HCT116 (cell line): ENCODE results near the gene KCNIP4. TPM values are rescaled to one million over a fixed set of nuclear protein-coding genes. Genes with fewer than 3 reads are reported as not detected.

Experiments used
- ATAC-seq: fragments of 200-7000 bp; cut with Tn5 transposase; 2 replicates; pipeline ENCODE4 v1.9.1; 2020; ENCODE audit warnings: mild to moderate bottlenecking, moderate library complexity
- BruUV-seq: library from RNA; stranded (reverse); fragments of 400-500 nt; replicated peaks from 2 replicates; lab custom pipeline; 2021; lab: Mats Ljungman, UMichigan
- CTCF ChIA-PET: fragments of 300-600 bp; sonication (Branson Sonifier 250); formaldehyde crosslinking; loops from one replicate; lab custom pipeline; 2021; ENCODE audit warnings: antibody characterized with exemption; lab: Charles Lee
- POLR2A ChIA-PET: fragments of 300-600, 350-600 bp; sonication (Branson Sonifier 250); formaldehyde crosslinking; loops from one replicate; lab custom pipeline; 2021; ENCODE audit warnings: antibody characterized with exemption; lab: Charles Lee
- RAD21 ChIA-PET, 2 experiments: fragments of 300-600 bp; sonication (Branson Sonifier 250); formaldehyde crosslinking; loops; one replicate each; lab custom pipeline; 2023; ENCODE audit warnings: low total read pairs in 2 of 2; ENCODE audit not compliant: uncharacterized antibody in 2 of 2, unreplicated experiment in 2 of 2, low non-redundant PET in 1 of 2; lab: Charles Lee
- DNase-seq: peaks from one replicate; pipeline ENCODE4 v3.0.0-alpha.2; 2010; ENCODE audit warnings: low read depth, low spot score
- H2AFZ ChIP-seq: fragments of 200-600 bp; shearing (Covaris generic), sonication (generic); 2 replicates; pipeline ENCODE4 v1.6.1; 2017; ENCODE audit warnings: low read depth, mixed run types, mixed read lengths, antibody characterized with exemption, low read length; ENCODE audit not compliant: poor library complexity, severe bottlenecking
- H3K27ac ChIP-seq: 2 replicates; pipeline ENCODE4 v1.5.1; 2012; ENCODE audit warnings: low read depth, low read length
- H3K27me3 ChIP-seq: fragments of 200-600 bp; sonication (generic); 2 replicates; pipeline ENCODE4 v1.6.1; 2016; ENCODE audit warnings: mixed run types, low read length, mixed read lengths; ENCODE audit not compliant: insufficient read depth
- H3K36me3 ChIP-seq, 2 experiments: fragments of 200-500 bp in 1 of 2; fragments of 200-600 bp in 1 of 2; sonication (Bioruptor generic) in 1 of 2; sonication (generic) in 1 of 2; 2 replicates each; pipeline versions ENCODE4 v1.5.1 to v1.6.1; 2014 to 2016; ENCODE audit warnings: low read length in 2 of 2, inconsistent platforms in 1 of 2, mixed read lengths in 1 of 2, mixed run types in 1 of 2; ENCODE audit not compliant: insufficient read depth in 2 of 2, control insufficient read depth in 1 of 2
- H3K4me1 ChIP-seq, 2 experiments: fragments of 200-600 bp in 1 of 2; sonication (generic) in 1 of 2; 2 replicates each; pipeline versions ENCODE4 v1.5.1 to v1.6.1; 2012 to 2017; ENCODE audit warnings: low read length in 2 of 2, inconsistent platforms in 1 of 2, mild to moderate bottlenecking in 1 of 2, mixed read lengths in 1 of 2, mixed run types in 1 of 2, moderate library complexity in 1 of 2; ENCODE audit not compliant: insufficient read depth in 2 of 2, control insufficient read depth in 1 of 2
- H3K4me2 ChIP-seq: fragments of 200-600 bp; sonication (generic); 2 replicates; pipeline ENCODE4 v1.6.1; 2017; ENCODE audit warnings: mixed run types, low read length, mixed read lengths
- H3K4me3 ChIP-seq, 2 experiments: fragments of 200-600 bp in 1 of 2; sonication (generic) in 1 of 2; replicated peaks in 1 of 2; 2 replicates each; pipeline ENCODE4 v1.5.1; 2011 to 2016; ENCODE audit warnings: low read length in 2 of 2, control low read depth in 1 of 2, low read depth in 1 of 2, mild to moderate bottlenecking in 1 of 2, mixed read lengths in 1 of 2, mixed run types in 1 of 2
- H3K79me2 ChIP-seq: fragments of 200-600 bp; sonication (generic); 2 replicates; pipeline ENCODE4 v1.6.1; 2017; ENCODE audit warnings: mild to moderate bottlenecking, mixed run types, low read length, moderate library complexity, mixed read lengths; ENCODE audit not compliant: insufficient read depth
- H3K9ac ChIP-seq: fragments of 200-600 bp; sonication (generic); 2 replicates; pipeline ENCODE4 v1.6.1; 2016; ENCODE audit warnings: low read length, mixed read lengths
- H3K9me2 ChIP-seq: fragments of 200-600 bp; sonication (generic), shearing (Covaris generic); 2 replicates; pipeline ENCODE4 v1.6.1; 2017; ENCODE audit warnings: mixed run types, mild to moderate bottlenecking, moderate library complexity; ENCODE audit not compliant: insufficient read depth
- H3K9me3 ChIP-seq, 2 experiments: fragments of 200-500 bp in 1 of 2; fragments of 200-600 bp in 1 of 2; sonication (Bioruptor generic) in 1 of 2; sonication (generic) in 1 of 2; 2 replicates each; pipeline ENCODE4 v1.6.1; 2014 to 2017; ENCODE audit warnings: low read length in 2 of 2, mixed read lengths in 2 of 2, inconsistent platforms in 1 of 2, low read depth in 1 of 2, mild to moderate bottlenecking in 1 of 2, mixed run types in 1 of 2, moderate library complexity in 1 of 2; ENCODE audit not compliant: control insufficient read depth in 1 of 2, insufficient read depth in 1 of 2
- H4K20me1 ChIP-seq: fragments of 200-600 bp; sonication (generic), shearing (Covaris generic); 2 replicates; pipeline ENCODE4 v1.6.1; 2017; ENCODE audit warnings: mixed run types, mild to moderate bottlenecking, moderate library complexity; ENCODE audit not compliant: insufficient read depth
- ATF3 ChIP-seq: IDR thresholded peaks from 2 replicates; pipeline ENCODE4 v1.6.1; 2012
- CEBPB ChIP-seq: IDR thresholded peaks from 2 replicates; pipeline ENCODE4 v1.6.1; 2012; ENCODE audit warnings: low read depth
- CTCF ChIP-seq, 3 experiments: fragments of 200-600 bp in 1 of 3; sonication (generic) in 1 of 3; IDR thresholded peaks in 2 of 3; conservative IDR thresholded peaks in 1 of 3; 2 replicates each; pipeline ENCODE4 v1.5.1; 2012 to 2017; ENCODE audit warnings: low read depth in 2 of 3, low read length in 2 of 3, antibody characterized with exemption in 1 of 3, borderline replicate concordance in 1 of 3, control low read depth in 1 of 3, mild to moderate bottlenecking in 1 of 3, mixed read lengths in 1 of 3, mixed run types in 1 of 3, moderate library complexity in 1 of 3; ENCODE audit not compliant: insufficient read depth in 1 of 3
- ELF1 ChIP-seq: IDR thresholded peaks from 2 replicates; pipeline ENCODE4 v1.6.1; 2012; ENCODE audit warnings: low read depth, borderline replicate concordance
- EZH2 ChIP-seq: fragments of 200-600 bp; sonication (generic); IDR thresholded peaks from 2 replicates; pipeline ENCODE4 v1.6.1; 2017; ENCODE audit warnings: antibody characterized with exemption, mixed run types
- FOSL1 ChIP-seq: IDR thresholded peaks from 2 replicates; pipeline ENCODE4 v1.6.1; 2012; ENCODE audit warnings: low read depth
- JUND ChIP-seq: IDR thresholded peaks from 2 replicates; pipeline ENCODE4 v1.6.1; 2012
- MAX ChIP-seq: IDR thresholded peaks from 2 replicates; pipeline ENCODE4 v1.6.1; 2012
- POLR2A ChIP-seq: IDR thresholded peaks from 2 replicates; pipeline ENCODE4 v1.7.0; 2011; ENCODE audit warnings: borderline replicate concordance; ENCODE audit not compliant: insufficient read depth, insufficient read length; ENCODE audit errors: extremely low read depth
- POLR2AphosphoS5 ChIP-seq: IDR thresholded peaks from 2 replicates; pipeline ENCODE4 v1.6.1; 2011; ENCODE audit warnings: mild to moderate bottlenecking, low read depth, low read length, moderate library complexity
- RAD21 ChIP-seq: IDR thresholded peaks from 2 replicates; pipeline ENCODE4 v1.6.1; 2012; ENCODE audit warnings: low read depth, mild to moderate bottlenecking
- REST ChIP-seq: IDR thresholded peaks from 2 replicates; pipeline ENCODE4 v1.6.1; 2012; ENCODE audit warnings: low read depth
- SIN3A ChIP-seq: IDR thresholded peaks from 2 replicates; pipeline ENCODE4 v1.6.1; 2012; ENCODE audit warnings: low read depth
- SP1 ChIP-seq: IDR thresholded peaks from 2 replicates; pipeline ENCODE4 v1.6.1; 2012; ENCODE audit warnings: low read depth
- TCF7L2 ChIP-seq: IDR thresholded peaks from 2 replicates; pipeline ENCODE4 v1.7.0; 2011; ENCODE audit warnings: borderline replicate concordance, inconsistent platforms; ENCODE audit not compliant: insufficient read depth, insufficient read length; ENCODE audit errors: extremely low read depth
- ZNF274 ChIP-seq: fragments of 200-500 bp; sonication (Bioruptor generic); IDR thresholded peaks from 2 replicates; pipeline ENCODE4 v1.6.1; 2014; ENCODE audit warnings: mild to moderate bottlenecking, low read depth, low read length, inconsistent platforms
- intact Hi-C: fragments of 100-400 bp; cut with micrococcal nuclease; formaldehyde crosslinking; loops from 2 replicates; pipeline ENCODE4 v1.10.0; 2022
- total RNA-seq: library from RNA; stranded (reverse); gene quantifications from one replicate; pipeline ENCODE4 v1.2.1, GENCODE V29; 2021; ENCODE audit not compliant: unreplicated experiment

Gene KCNIP4
- total RNA-seq, 1 experiment from 2014 or later = not detected

GRCh38 chr4:21041708-21042107, 906.9 kb downstream of the KCNIP4 start:
- DNase-seq (no peak), ATAC-seq (no peak)
- TF ChIP-seq MAX = no peak
- no peak for TF ChIP-seq CTCF (IDR thresholded peaks at IDR 0.05 in 2 of 3, conservative IDR thresholded peaks at IDR 0.05 in 1 of 3; ENCODE audit: borderline replicate concordance in 1 of 3, insufficient read depth in 1 of 3, low read depth in 2 of 3, low read length in 2 of 3)
- no peak for TF ChIP-seq POLR2A
- no peak for TF ChIP-seq POLR2AphosphoS5
- TF ChIP-seq FOSL1 = no peak
- TF ChIP-seq ZNF274 = no peak
- no peak for TF ChIP-seq TCF7L2
- no peak for TF ChIP-seq SP1
- intact Hi-C loops = no loop called here
- no peaks in the 10 kb centered on the region for H3K79me2 ChIP-seq
- H3K9me3 ChIP-seq = peaks cover 0 to 4% of the 10 kb centered on the region in 2 experiments; a peak in 3 of 4 replicates
- no peak overlapping the region for H2AFZ ChIP-seq
- no TSS peak for BruUV-seq
- H3K9ac ChIP-seq = no peak overlapping the region
- ChIA-PET CTCF (no interaction called here), RAD21 (no interaction called here), POLR2A (no interaction called here)
- H3K4me3 ChIP-seq = no peak overlapping the region
- no peaks in the 10 kb centered on the region for H3K27me3 ChIP-seq
- H4K20me1 ChIP-seq = no peaks in the 10 kb centered on the region
- H3K36me3 ChIP-seq = no peaks in the 10 kb centered on the region
- no peak overlapping the region for H3K4me2 ChIP-seq
- H3K27ac ChIP-seq = no peak overlapping the region
- no peaks in the 10 kb centered on the region for H3K9me2 ChIP-seq
- no peaks in the 10 kb centered on the region for H3K4me1 ChIP-seq

GRCh38 chr4:21034728-21035127, 913.8 kb downstream of the KCNIP4 start:
- ChIA-PET POLR2A (no interaction called here), RAD21 (no interaction called here)
- TF ChIP-seq ATF3 (no peak), SIN3A (no peak), MAX (no peak), RAD21 (no peak), FOSL1 (no peak), REST (no peak), JUND (no peak), ELF1 (no peak), EZH2 (no peak), CEBPB (no peak), SP1 (no peak)

More at GRCh38 chr4:21034728-21035127, 913.8 kb downstream of the KCNIP4 start:
- Histone ChIP-seq H3K27me3 (no peaks in the 10 kb centered on the region), H3K4me3 (no peak overlapping the region), H3K4me1 (no peaks in the 10 kb centered on the region), H3K27ac (no peak overlapping the region), H3K4me2 (no peak overlapping the region), H3K36me3 (no peaks in the 10 kb centered on the region), H4K20me1 (no peaks in the 10 kb centered on the region), H2AFZ (no peak overlapping the region), H3K9ac (no peak overlapping the region), H3K9me2 (no peaks in the 10 kb centered on the region), H3K79me2 (no peaks in the 10 kb centered on the region), H3K9me3 (peaks cover 7 to 9% of the 10 kb centered on the region in 2 experiments; a peak in 2 of 4 replicates)
- DNase-seq = no peak
- ATAC-seq = no peak
- intact Hi-C loops = no loop called here
- CTCF ChIA-PET = no interaction called here
- no TSS peak for BruUV-seq
